ENCODE results near the gene PRSS57.
"Not testable (repeated sequence)": the region's sequence is repeated elsewhere in the genome, so short reads cannot be mapped to it uniquely, and the experiment has no call there.

Gene PRSS57

GRCh38 chr19:729965-730668 is 34.9 kb upstream of the PRSS57 start:
- no peak overlapping the region for H3K4me3 ChIP-seq (ENCODE audit: low read depth, low read length)
- TF ChIP-seq CTCF (IDR thresholded peaks at IDR 0.05; ENCODE audit: borderline replicate concordance, insufficient read depth, low read depth, low read length) = no peak

- H3K4me3 ChIP-seq (ENCODE audit: low read depth, low read length) = not testable (repeated sequence)
Measured at GRCh38 chr19:729564-729963, 34.3 kb upstream of the PRSS57 start.

GRCh38 chr19:728011-728410 is 32.8 kb upstream of the PRSS57 start:
- TF ChIP-seq CTCF (IDR thresholded peaks at IDR 0.05; ENCODE audit: borderline replicate concordance, insufficient read depth, low read depth, low read length) = no peak
- H3K4me3 ChIP-seq (ENCODE audit: low read depth, low read length) = no peak overlapping the region

- H3K4me3 ChIP-seq (ENCODE audit: low read depth, low read length) = no peak overlapping the region
- no peak for TF ChIP-seq CTCF (IDR thresholded peaks at IDR 0.05; ENCODE audit: borderline replicate concordance, insufficient read depth, low read depth, low read length)
Measured at GRCh38 chr19:726993-727956, 32.0 kb upstream of the PRSS57 start.

GRCh38 chr19:725461-726089 is 30.3 kb upstream of the PRSS57 start:
- no peak for TF ChIP-seq CTCF (IDR thresholded peaks at IDR 0.05; ENCODE audit: borderline replicate concordance, insufficient read depth, low read depth, low read length)
- H3K4me3 ChIP-seq (ENCODE audit: low read depth, low read length) = no peak overlapping the region

- TF ChIP-seq CTCF (IDR thresholded peaks at IDR 0.05; ENCODE audit: borderline replicate concordance, insufficient read depth, low read depth, low read length) = no peak
- no peak overlapping the region for H3K4me3 ChIP-seq (ENCODE audit: low read depth, low read length)
Measured at GRCh38 chr19:723714-724113, 28.5 kb upstream of the PRSS57 start.

GRCh38 chr19:723247-723646 is 28.0 kb upstream of the PRSS57 start:
- no peak overlapping the region for H3K4me3 ChIP-seq (ENCODE audit: low read depth, low read length)
- TF ChIP-seq CTCF (IDR thresholded peaks at IDR 0.05; ENCODE audit: borderline replicate concordance, insufficient read depth, low read depth, low read length) = no peak
